ENCODE measurements around the gene CTIF. TPM values are rescaled to one million over a fixed set of nuclear protein-coding genes. Genes with fewer than 3 reads are reported as not detected.

Gene CTIF
- total RNA-seq, 1 donor from 2014 or later: 24.9 TPM

DNA sequence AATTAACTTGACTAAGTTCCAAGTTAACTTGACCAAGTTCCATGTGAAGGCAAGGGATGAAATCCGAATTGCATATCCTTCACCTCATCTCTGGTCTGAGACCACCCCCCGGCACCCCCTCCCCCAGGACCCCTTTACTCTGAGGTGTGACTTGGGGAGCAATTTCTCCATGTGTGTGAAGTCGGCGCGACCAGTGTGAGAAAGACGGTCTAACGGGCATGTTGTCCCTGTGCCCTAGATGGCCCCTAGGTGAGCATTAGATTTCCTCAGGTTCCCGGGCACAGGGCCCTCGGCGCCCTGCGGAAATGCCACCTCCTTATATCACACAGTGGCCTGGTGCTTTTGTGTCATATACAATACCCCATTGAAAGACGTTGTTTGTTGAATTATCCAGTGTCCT is 137.1 kb downstream of the CTIF start:
- DNase-seq (ENCODE audit: low read depth): no peak

GRCh38 chr18:48676346-48676745 is 137.5 kb downstream of the CTIF start:
- DNase-seq (ENCODE audit: low read depth): no peak

DNA sequence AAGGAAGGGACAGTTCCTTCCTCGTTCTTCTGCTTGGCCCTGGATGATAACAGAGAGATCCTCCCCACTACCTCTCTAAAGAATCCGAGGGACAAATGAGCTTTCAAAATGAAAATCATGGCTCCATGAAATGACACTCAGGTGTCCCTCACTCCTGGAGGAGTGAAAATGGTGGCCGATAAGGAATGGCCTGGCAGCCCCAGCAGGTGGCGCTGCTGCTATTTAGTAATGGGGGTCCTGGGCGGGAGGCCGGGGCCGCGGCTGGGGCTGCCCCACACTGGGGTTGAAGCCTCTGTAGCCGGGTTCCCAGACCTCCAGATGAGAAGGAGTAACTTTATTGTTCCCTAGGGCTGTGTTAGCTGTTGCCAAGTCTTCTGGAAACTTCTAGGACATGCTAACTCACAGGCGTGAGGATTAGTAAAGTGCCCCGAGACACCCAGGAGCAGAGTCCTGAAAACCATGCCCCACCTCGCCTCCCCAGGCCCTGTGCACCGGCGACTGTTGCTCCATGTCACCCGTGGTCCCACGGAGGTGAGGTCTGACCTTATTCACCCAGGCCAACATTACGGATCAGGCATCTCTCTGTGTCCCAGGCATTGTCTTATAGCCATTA is 138.0 kb downstream of the CTIF start:
- peak; percentile 55 for DNase-seq (ENCODE audit: low read depth)

DNA sequence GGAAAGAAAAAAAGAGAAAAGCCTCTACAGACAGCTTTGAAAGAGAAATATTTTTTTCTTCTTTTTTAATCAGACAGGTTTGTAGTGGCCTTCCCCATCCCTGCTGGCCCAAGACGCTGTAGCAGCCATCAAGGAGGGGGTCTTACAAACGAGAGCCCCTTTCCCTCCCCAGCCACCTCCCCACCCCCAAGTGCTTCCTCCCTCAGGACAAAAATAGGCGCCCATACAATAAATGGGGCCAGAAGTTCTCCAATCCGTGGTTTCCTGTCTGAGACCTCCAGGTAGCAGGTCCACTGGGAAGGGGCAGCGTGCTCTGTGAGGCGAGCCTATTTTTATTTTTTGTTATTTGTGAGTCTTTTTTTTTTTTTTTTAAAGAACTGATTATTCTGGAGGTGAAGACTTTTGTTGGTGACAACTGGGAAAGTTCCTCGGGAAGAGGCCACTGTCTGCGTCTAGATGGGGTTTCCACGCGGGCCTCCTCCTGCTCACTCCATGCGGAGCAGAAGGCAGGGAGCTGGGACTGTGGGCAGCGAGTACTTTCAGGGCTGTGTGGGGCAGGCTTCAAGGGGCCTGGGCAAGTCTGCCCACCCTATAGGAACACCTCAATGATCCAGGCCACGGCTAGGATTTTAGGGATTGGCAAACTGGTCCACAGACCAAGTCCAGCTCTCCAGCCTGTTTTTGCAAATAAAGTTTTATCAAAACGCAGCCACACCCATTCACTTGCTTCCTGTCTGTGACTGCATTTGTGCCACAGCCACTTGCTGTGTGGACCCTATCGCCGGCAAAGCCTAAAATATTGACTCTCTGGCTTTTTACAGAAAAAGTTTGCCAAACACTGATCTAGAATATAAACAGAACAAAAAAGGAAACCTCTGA is 139.6 kb downstream of the CTIF start:
- DNase-seq (ENCODE audit: low read depth): no peak

DNA sequence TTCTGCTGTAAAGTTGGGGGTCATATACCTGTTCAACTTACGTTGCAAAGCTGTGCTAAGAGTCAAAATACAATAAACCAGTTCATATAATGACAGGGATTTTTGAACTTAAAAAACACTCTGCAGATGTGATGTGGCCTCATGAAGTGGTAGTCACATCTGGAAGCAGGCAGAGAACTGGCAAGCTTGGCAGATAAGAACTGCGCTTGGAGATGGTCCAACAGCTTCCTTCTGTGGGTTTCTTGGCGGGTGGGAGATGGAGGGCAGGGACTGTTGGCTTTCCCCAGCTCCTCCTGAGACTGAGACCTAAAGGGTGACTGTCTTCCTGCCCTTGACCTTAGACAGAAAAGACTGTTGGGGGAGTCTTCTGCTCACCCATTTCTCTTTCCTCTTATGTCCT is 140.4 kb downstream of the CTIF start:
- DNase-seq (ENCODE audit: low read depth): no peak

GRCh38 chr18:48680339-48681250 is 141.8 kb downstream of the CTIF start:
- no peak for DNase-seq (ENCODE audit: low read depth)

- no peak for DNase-seq (ENCODE audit: low read depth)
Observed at GRCh38 chr18:48682768-48683167, 143.9 kb downstream of the CTIF start.

GRCh38 chr18:48683197-48683596 is 144.4 kb downstream of the CTIF start:
- no peak for DNase-seq (ENCODE audit: low read depth)

GRCh38 chr18:48683661-48684060 is 144.8 kb downstream of the CTIF start:
- no peak for DNase-seq (ENCODE audit: low read depth)

GRCh38 chr18:48687346-48688042 is 148.7 kb downstream of the CTIF start:
- no peak for DNase-seq (ENCODE audit: low read depth)

DNA sequence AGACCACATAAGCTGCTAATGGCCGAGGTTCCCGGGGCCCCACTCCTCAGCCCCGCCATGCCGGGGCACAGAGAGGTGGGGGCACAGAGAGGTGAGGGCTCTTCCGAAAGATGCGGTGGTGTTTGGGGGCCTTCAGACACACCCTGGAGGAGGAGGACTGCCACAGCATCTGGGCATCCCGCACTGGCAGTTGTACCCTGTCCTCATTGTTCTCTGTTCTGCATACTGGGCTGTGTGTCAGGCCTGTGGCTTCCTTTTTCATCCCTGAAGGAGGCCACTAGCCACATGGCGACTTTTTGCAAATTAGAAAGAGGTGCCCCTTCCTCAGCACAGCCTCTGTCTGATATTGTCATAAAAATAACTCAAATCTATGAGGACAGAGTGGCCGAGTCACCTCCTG is 150.1 kb downstream of the CTIF start:
- no peak for DNase-seq (ENCODE audit: low read depth)

- no peak for DNase-seq (ENCODE audit: low read depth)
Observed at GRCh38 chr18:48689548-48689947, 150.7 kb downstream of the CTIF start.

GRCh38 chr18:48690494-48690893 is 151.7 kb downstream of the CTIF start:
- no peak for DNase-seq (ENCODE audit: low read depth)

GRCh38 chr18:48693006-48693405 is 154.2 kb downstream of the CTIF start:
- no peak for DNase-seq (ENCODE audit: low read depth)

GRCh38 chr18:48693625-48694262 is 154.9 kb downstream of the CTIF start:
- peak; percentile 60 for DNase-seq (ENCODE audit: low read depth)

GRCh38 chr18:48694295-48694694 is 155.5 kb downstream of the CTIF start:
- no peak for DNase-seq (ENCODE audit: low read depth)

GRCh38 chr18:48695671-48696070 is 156.8 kb downstream of the CTIF start:
- DNase-seq (ENCODE audit: low read depth): no peak

GRCh38 chr18:48696218-48696617 is 157.4 kb downstream of the CTIF start:
- no peak for DNase-seq (ENCODE audit: low read depth)

DNA sequence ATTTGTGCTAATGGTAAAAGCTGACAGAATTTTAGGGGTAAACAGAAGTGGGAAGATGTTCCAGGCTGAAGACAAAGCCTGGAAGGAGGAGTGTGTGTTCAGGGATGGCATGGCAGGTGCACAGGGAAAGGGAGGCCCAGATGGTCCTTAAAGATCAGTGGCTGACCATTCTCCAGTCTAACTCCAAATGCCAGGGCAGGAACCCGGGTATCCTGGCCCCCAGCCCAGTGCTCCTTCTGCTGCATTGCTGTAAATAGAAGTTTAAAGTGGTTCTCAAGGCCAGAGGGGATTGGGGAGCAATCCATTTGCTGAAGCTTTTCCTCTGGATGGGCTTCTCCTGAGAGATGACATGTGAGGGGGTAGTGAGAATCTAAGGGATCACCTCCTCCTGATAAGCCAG is 158.6 kb downstream of the CTIF start:
- DNase-seq (ENCODE audit: low read depth): no peak

GRCh38 chr18:48698707-48699106 is 159.9 kb downstream of the CTIF start:
- DNase-seq (ENCODE audit: low read depth): no peak

- DNase-seq (ENCODE audit: low read depth): no peak
Observed at GRCh38 chr18:48699761-48700160, 160.9 kb downstream of the CTIF start.

All from myocyte (in vitro differentiated cells).